HG02642 (cell line): ENCODE results near the gene GPRIN1.

ENCODE experiments used
- ATAC-seq: cut with Tn5 transposase; IDR thresholded peaks from one replicate; pipeline ENCODE4 v1.9.1; 2021; ENCODE audit warnings: mild to moderate bottlenecking; ENCODE audit not compliant: unreplicated experiment, poor library complexity

GPRIN1 gene

GRCh38 chr5:176548967-176549444, 61.0 kb downstream of the GPRIN1 start, which contains the start of gene CDHR2:
Gene CDHR2, plus strand, starts transcription at chr5:176549342. Its CDS starts 16,011 bp downstream, at chr5:176565353.
- ATAC-seq, result no peak

DNA sequence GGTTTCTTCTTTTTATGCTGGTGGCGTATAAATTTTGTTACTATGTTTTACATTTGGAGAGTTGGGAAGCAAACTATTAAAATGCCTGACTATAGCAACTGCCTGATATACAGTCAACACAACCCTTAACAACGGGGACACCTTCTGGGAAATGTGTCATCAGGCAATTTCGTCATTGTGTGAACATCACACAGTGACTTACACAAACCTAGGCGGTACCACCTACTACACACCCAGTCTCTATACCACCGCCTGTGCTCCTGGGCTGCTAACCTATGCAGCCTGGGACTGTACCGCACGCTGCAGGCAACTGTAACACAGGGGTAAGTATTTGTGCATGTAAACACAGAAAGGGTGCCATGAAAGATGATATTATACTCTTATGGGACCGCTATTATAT, 62.2 kb downstream of the GPRIN1 start:
- ATAC-seq, result no peak
